ENCODE measurements around the gene SZRD1. TPM values are rescaled to one million over a fixed set of nuclear protein-coding genes. Genes with fewer than 3 reads are reported as not detected.

SZRD1 gene
- total RNA-seq, 1 experiment from 2014 or later: 113 TPM

DNA sequence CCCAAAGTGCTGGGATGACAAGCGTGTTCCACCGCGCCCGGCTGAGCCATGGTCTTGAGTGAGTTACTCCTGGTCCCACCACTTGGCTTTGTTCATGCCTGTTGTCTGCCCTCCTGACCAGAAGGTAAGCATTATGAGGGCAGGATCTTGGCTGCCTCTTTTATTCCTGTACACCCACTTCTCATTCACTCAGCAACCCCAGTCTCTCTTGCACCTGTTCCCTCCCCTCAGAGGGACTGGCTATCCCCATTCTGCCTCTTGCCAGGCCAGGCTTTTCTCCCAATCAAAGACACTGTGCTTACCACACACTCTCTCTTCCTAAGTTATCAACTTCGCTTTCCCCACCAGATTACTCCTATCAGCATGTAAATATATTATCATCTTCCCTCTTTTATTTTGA, 43.8 kb downstream of the SZRD1 start (continued):
- TF ChIP-seq, protein P1, sequence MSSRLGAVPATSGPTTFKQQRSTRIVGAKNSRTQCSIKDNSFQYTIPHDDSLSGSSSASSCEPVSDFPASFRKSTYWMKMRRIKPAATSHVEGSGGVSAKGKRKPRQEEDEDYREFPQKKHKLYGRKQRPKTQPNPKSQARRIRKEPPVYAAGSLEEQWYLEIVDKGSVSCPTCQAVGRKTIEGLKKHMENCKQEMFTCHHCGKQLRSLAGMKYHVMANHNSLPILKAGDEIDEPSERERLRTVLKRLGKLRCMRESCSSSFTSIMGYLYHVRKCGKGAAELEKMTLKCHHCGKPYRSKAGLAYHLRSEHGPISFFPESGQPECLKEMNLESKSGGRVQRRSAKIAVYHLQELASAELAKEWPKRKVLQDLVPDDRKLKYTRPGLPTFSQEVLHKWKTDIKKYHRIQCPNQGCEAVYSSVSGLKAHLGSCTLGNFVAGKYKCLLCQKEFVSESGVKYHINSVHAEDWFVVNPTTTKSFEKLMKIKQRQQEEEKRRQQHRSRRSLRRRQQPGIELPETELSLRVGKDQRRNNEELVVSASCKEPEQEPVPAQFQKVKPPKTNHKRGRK (CRISPR knock-in tag; IDR thresholded peaks at IDR 0.05; ENCODE audit: borderline replicate concordance): no peak
- no peak for TF ChIP-seq PRRX2 (CRISPR knock-in tag; IDR thresholded peaks at IDR 0.05)
- TF ChIP-seq, protein P2, sequence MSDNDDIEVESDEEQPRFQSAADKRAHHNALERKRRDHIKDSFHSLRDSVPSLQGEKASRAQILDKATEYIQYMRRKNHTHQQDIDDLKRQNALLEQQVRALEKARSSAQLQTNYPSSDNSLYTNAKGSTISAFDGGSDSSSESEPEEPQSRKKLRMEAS (CRISPR knock-in tag; IDR thresholded peaks at IDR 0.05): no peak
- TF ChIP-seq, protein P3, sequence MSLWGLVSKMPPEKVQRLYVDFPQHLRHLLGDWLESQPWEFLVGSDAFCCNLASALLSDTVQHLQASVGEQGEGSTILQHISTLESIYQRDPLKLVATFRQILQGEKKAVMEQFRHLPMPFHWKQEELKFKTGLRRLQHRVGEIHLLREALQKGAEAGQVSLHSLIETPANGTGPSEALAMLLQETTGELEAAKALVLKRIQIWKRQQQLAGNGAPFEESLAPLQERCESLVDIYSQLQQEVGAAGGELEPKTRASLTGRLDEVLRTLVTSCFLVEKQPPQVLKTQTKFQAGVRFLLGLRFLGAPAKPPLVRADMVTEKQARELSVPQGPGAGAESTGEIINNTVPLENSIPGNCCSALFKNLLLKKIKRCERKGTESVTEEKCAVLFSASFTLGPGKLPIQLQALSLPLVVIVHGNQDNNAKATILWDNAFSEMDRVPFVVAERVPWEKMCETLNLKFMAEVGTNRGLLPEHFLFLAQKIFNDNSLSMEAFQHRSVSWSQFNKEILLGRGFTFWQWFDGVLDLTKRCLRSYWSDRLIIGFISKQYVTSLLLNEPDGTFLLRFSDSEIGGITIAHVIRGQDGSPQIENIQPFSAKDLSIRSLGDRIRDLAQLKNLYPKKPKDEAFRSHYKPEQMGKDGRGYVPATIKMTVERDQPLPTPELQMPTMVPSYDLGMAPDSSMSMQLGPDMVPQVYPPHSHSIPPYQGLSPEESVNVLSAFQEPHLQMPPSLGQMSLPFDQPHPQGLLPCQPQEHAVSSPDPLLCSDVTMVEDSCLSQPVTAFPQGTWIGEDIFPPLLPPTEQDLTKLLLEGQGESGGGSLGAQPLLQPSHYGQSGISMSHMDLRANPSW (CRISPR knock-in tag; conservative IDR thresholded peaks at IDR 0.05; ENCODE audit: low read depth): no peak

DNA sequence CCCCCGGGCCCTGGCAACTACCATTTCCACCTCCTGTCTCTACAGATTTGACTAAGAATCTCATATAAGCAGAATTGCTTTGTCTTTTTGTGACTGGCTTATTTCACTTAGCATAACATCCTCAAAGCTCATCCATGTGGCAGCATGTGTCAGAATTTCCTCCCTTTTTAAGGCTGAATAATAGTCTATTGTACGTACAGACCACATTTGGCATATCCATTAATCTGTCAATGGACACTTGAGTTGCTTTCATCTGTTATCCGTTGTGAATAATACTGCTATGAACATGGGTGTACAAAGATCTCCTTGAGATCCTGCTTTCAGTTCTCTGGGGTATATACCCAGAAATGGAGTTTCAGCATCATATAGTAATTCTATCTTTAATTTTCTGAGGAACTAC, 46.1 kb downstream of the SZRD1 start:
- H3K4me1 Mint-ChIP-seq: peaks cover 5% of the 10 kb centered on the region
- ChIA-PET CTCF (no interaction called here), POLR2A (no interaction called here)
- ATAC-seq: no peak
- no peak overlapping the region for H3K4me3 Mint-ChIP-seq
- TF ChIP-seq GRHL2 (CRISPR knock-in tag; IDR thresholded peaks at IDR 0.05; ENCODE audit: insufficient replicate concordance, severe bottlenecking) (no peak), PRRX2 (CRISPR knock-in tag; IDR thresholded peaks at IDR 0.05) (no peak), ZBTB21 (CRISPR knock-in tag; IDR thresholded peaks at IDR 0.05; ENCODE audit: borderline replicate concordance) (no peak), RORB (CRISPR knock-in tag; IDR thresholded peaks at IDR 0.05) (no peak), NR3C1 (CRISPR knock-in tag; conservative IDR thresholded peaks at IDR 0.05; ENCODE audit: low read depth) (no peak)
- TF ChIP-seq, protein P4, sequence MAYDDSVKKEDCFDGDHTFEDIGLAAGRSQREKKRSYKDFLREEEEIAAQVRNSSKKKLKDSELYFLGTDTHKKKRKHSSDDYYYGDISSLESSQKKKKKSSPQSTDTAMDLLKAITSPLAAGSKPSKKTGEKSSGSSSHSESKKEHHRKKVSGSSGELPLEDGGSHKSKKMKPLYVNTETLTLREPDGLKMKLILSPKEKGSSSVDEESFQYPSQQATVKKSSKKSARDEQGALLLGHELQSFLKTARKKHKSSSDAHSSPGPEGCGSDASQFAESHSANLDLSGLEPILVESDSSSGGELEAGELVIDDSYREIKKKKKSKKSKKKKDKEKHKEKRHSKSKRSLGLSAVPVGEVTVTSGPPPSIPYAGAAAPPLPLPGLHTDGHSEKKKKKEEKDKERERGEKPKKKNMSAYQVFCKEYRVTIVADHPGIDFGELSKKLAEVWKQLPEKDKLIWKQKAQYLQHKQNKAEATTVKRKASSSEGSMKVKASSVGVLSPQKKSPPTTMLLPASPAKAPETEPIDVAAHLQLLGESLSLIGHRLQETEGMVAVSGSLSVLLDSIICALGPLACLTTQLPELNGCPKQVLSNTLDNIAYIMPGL (CRISPR knock-in tag; IDR thresholded peaks at IDR 0.05): no peak
- TF ChIP-seq, protein P5, sequence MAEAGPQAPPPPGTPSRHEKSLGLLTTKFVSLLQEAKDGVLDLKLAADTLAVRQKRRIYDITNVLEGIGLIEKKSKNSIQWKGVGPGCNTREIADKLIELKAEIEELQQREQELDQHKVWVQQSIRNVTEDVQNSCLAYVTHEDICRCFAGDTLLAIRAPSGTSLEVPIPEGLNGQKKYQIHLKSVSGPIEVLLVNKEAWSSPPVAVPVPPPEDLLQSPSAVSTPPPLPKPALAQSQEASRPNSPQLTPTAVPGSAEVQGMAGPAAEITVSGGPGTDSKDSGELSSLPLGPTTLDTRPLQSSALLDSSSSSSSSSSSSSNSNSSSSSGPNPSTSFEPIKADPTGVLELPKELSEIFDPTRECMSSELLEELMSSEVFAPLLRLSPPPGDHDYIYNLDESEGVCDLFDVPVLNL (CRISPR knock-in tag; IDR thresholded peaks at IDR 0.05; ENCODE audit: borderline replicate concordance, low read depth): no peak
- TF ChIP-seq, protein P6, sequence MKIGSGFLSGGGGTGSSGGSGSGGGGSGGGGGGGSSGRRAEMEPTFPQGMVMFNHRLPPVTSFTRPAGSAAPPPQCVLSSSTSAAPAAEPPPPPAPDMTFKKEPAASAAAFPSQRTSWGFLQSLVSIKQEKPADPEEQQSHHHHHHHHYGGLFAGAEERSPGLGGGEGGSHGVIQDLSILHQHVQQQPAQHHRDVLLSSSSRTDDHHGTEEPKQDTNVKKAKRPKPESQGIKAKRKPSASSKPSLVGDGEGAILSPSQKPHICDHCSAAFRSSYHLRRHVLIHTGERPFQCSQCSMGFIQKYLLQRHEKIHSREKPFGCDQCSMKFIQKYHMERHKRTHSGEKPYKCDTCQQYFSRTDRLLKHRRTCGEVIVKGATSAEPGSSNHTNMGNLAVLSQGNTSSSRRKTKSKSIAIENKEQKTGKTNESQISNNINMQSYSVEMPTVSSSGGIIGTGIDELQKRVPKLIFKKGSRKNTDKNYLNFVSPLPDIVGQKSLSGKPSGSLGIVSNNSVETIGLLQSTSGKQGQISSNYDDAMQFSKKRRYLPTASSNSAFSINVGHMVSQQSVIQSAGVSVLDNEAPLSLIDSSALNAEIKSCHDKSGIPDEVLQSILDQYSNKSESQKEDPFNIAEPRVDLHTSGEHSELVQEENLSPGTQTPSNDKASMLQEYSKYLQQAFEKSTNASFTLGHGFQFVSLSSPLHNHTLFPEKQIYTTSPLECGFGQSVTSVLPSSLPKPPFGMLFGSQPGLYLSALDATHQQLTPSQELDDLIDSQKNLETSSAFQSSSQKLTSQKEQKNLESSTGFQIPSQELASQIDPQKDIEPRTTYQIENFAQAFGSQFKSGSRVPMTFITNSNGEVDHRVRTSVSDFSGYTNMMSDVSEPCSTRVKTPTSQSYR (CRISPR knock-in tag; IDR thresholded peaks at IDR 0.05): no peak
- TF ChIP-seq, protein P7, sequence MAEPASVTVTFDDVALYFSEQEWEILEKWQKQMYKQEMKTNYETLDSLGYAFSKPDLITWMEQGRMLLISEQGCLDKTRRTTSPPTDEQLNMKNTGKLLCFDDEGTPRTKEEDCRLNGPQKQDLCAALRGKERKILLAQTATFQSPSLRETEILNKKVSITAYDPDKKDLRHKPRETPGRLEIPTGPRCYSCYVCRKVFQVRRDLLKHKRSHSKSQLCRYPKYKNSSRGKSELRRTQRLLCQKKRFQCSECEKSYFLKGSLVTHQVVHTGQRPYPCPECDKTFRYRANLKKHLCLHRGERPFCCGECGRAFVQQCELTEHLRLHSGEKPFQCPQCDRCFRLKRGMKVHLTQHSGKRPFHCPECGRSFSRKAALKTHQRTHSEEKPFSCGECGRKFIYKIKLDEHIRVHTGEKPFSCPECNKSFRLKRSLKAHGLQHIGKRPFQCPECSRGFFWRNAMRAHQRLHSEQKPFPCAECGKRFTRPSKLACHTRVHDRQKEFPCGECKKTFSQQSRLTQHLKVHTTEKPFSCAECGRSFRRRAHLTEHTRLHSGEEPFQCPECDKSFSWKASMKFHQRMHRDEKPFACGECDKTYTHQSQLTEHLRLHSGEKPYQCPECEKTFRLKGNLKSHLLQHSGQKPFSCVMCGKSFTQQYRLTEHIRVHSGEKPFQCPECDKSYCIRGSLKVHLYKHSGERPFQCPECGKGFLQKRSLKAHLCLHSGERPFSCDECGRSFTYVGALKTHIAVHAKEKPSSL (CRISPR knock-in tag; conservative IDR thresholded peaks at IDR 0.05): no peak
- no peak for DNase-seq (ENCODE audit: low spot score)
- H3K27ac Mint-ChIP-seq: no peak overlapping the region
- H3K36me3 Mint-ChIP-seq: no peaks in the 10 kb centered on the region
- no peaks in the 10 kb centered on the region; the same call in 1 of the 2 replicates for H3K27me3 Mint-ChIP-seq (ENCODE audit: low read depth)
- no peaks in the 10 kb centered on the region for H3K9me3 Mint-ChIP-seq

Data from WTC11 (cell line).